ENCODE data around the gene ZG16B.

GRCh38 chr16:2815299-2815771, 14.8 kb upstream of the ZG16B start:
- TF ChIP-seq POLR2AphosphoS5 (IDR thresholded peaks at IDR 0.05; ENCODE audit: low read depth, low read length), result no peak
- TF ChIP-seq POLR2A (IDR thresholded peaks at IDR 0.05; ENCODE audit: low read depth, low read length), result no peak

Data from GM12891 (cell line).